NOMO-1 treated with dmso at 0.1 percent for 144 hours (cell line): Measurements from ENCODE around the gene VSIG8.
A peak's percentile ranks its signal among the peaks of the same experiment; 100 is the strongest.

Experiments
- DNase-seq: peaks from one replicate; lab custom pipeline; 2025; ENCODE audit not compliant: unreplicated experiment; lab: John Stamatoyannopoulos, UW

VSIG8 gene

GRCh38 chr1:159857889-159858288, 4.6 kb downstream of the VSIG8 start:
- no peak for DNase-seq

GRCh38 chr1:159856576-159856975, 5.9 kb downstream of the VSIG8 start:
- DNase-seq = no peak

- DNase-seq = no peak
These were observed 6.7 kb downstream of the VSIG8 start for GRCh38 chr1:159855709-159856108.

GRCh38 chr1:159854693-159855192, 7.7 kb downstream of the VSIG8 start:
- DNase-seq = peak; percentile 85

GRCh38 chr1:159854116-159854692, 8.3 kb downstream of the VSIG8 start:
- DNase-seq = no peak

- no peak for DNase-seq
These were observed 8.9 kb downstream of the VSIG8 start for GRCh38 chr1:159853417-159854115.

- no peak for DNase-seq
These were observed 11.1 kb downstream of the VSIG8 start for GRCh38 chr1:159851407-159851806.

GRCh38 chr1:159849626-159850366, 12.7 kb downstream of the VSIG8 start:
- DNase-seq = no peak

GRCh38 chr1:159848326-159848725, 14.1 kb downstream of the VSIG8 start:
- DNase-seq = no peak

- DNase-seq = no peak
These were observed 15.2 kb downstream of the VSIG8 start for GRCh38 chr1:159847231-159847630.

GRCh38 chr1:159845751-159846629, 16.5 kb downstream of the VSIG8 start:
- no peak for DNase-seq

GRCh38 chr1:159843459-159843858, 19.0 kb downstream of the VSIG8 start:
- DNase-seq = no peak

- no peak for DNase-seq
These were observed 20.7 kb downstream of the VSIG8 start for GRCh38 chr1:159841749-159842148.

GRCh38 chr1:159839116-159839849, 23.2 kb downstream of the VSIG8 start:
- DNase-seq = no peak

- DNase-seq = no peak
These were observed 23.7 kb downstream of the VSIG8 start for GRCh38 chr1:159838715-159839114.

GRCh38 chr1:159835862-159836525, 26.5 kb downstream of the VSIG8 start:
- no peak for DNase-seq

- no peak for DNase-seq
These were observed 27.1 kb downstream of the VSIG8 start for GRCh38 chr1:159835356-159835755.

- DNase-seq = no peak
These were observed 30.1 kb downstream of the VSIG8 start for GRCh38 chr1:159832309-159832708.

- no peak for DNase-seq
These were observed 30.9 kb downstream of the VSIG8 start for GRCh38 chr1:159831412-159832141.
